Measurements from ENCODE around the gene GRM5. TPM values are rescaled to one million over a fixed set of nuclear protein-coding genes. Genes with fewer than 3 reads are reported as not detected.
A peak's percentile ranks its signal among the peaks of the same experiment; 100 is the strongest.

Gene GRM5
- total RNA-seq, 2 experiments from 2014 or later = 0.02 TPM; not detected in 1

- intact Hi-C loops (cut with micrococcal nuclease) = no loop called here
- Mint-ChIP-seq H3K36me3 (no peaks in the 10 kb centered on the region), H3K9me3 (no peaks in the 10 kb centered on the region), H3K4me1 (ENCODE audit: low read depth) (no peaks in the 10 kb centered on the region), H3K4me3 (no peak overlapping the region), H3K27me3 (peaks cover 29% of the 10 kb centered on the region), H3K27ac (no peak overlapping the region)
- ChIA-PET POLR2A (interaction anchor here (0.5 kb wide), 1 partner anchor 178 kb away, joined by 4 read pairs; no protein-coding TSS in a partner anchor), CTCF (interaction anchor here (1.3 kb wide), 1 partner anchor 37 kb away, joined by 4 read pairs; no protein-coding TSS in a partner anchor)
- DNase-seq = no peak
Measured at GRCh38 chr11:88515002-88515401, 550.8 kb downstream of the GRM5 start.

- Mint-ChIP-seq H3K36me3 (no peaks in the 10 kb centered on the region), H3K4me3 (no peak overlapping the region), H3K9me3 (no peaks in the 10 kb centered on the region), H3K27me3 (peaks cover 43% of the 10 kb centered on the region), H3K4me1 (ENCODE audit: low read depth) (peaks cover 9% of the 10 kb centered on the region), H3K27ac (no peak overlapping the region)
- POLR2A ChIA-PET = no interaction called here
- CTCF ChIA-PET = no interaction called here
- intact Hi-C loops (cut with micrococcal nuclease) = no loop called here
- no peak for DNase-seq
Measured at GRCh38 chr11:88511006-88511405, 554.8 kb downstream of the GRM5 start.

- CTCF ChIA-PET = no interaction called here
- peaks cover 9% of the 10 kb centered on the region for H3K4me1 Mint-ChIP-seq (ENCODE audit: low read depth)
- H3K27ac Mint-ChIP-seq = no peak overlapping the region
- no peaks in the 10 kb centered on the region for H3K36me3 Mint-ChIP-seq
- peak; percentile 48 for DNase-seq
- H3K4me3 Mint-ChIP-seq = peak overlapping the region; percentile 54
- POLR2A ChIA-PET = no interaction called here
- intact Hi-C loops (cut with micrococcal nuclease) = no loop called here
- peaks cover 37% of the 10 kb centered on the region for H3K27me3 Mint-ChIP-seq
- H3K9me3 Mint-ChIP-seq = no peaks in the 10 kb centered on the region
Measured at GRCh38 chr11:88508759-88509581, 556.8 kb downstream of the GRM5 start.

GRCh38 chr11:88508418-88508758, 557.4 kb downstream of the GRM5 start:
- peaks cover 34% of the 10 kb centered on the region for H3K27me3 Mint-ChIP-seq
- ChIA-PET POLR2A (no interaction called here), CTCF (no interaction called here)
- DNase-seq = no peak
- H3K27ac Mint-ChIP-seq = no peak overlapping the region
- no peaks in the 10 kb centered on the region for H3K36me3 Mint-ChIP-seq
- H3K4me1 Mint-ChIP-seq (ENCODE audit: low read depth) = peaks cover 9% of the 10 kb centered on the region
- intact Hi-C loops (cut with micrococcal nuclease) = no loop called here
- H3K9me3 Mint-ChIP-seq = no peaks in the 10 kb centered on the region
- H3K4me3 Mint-ChIP-seq = peak overlapping the region; percentile 68

GRCh38 chr11:88507771-88508417, 557.9 kb downstream of the GRM5 start:
- H3K4me1 Mint-ChIP-seq (ENCODE audit: low read depth) = peaks cover 9% of the 10 kb centered on the region
- no peak for DNase-seq
- intact Hi-C loops (cut with micrococcal nuclease) = no loop called here
- H3K27me3 Mint-ChIP-seq = peaks cover 34% of the 10 kb centered on the region
- H3K4me3 Mint-ChIP-seq = peak overlapping the region; percentile 68
- no peak overlapping the region for H3K27ac Mint-ChIP-seq
- H3K9me3 Mint-ChIP-seq = no peaks in the 10 kb centered on the region
- H3K36me3 Mint-ChIP-seq = no peaks in the 10 kb centered on the region
- CTCF ChIA-PET = no interaction called here
- POLR2A ChIA-PET = no interaction called here

- H3K27ac Mint-ChIP-seq = no peak overlapping the region
- no peaks in the 10 kb centered on the region for H3K4me1 Mint-ChIP-seq (ENCODE audit: low read depth)
- H3K36me3 Mint-ChIP-seq = no peaks in the 10 kb centered on the region
- H3K4me3 Mint-ChIP-seq = no peak overlapping the region
- ChIA-PET CTCF (interaction anchor here (1.6 kb wide), 1 partner anchor 15 kb away, joined by 3 read pairs; no protein-coding TSS in a partner anchor), POLR2A (no interaction called here)
- no peak for DNase-seq
- H3K9me3 Mint-ChIP-seq = no peaks in the 10 kb centered on the region
- peaks cover 1% of the 10 kb centered on the region for H3K27me3 Mint-ChIP-seq
- intact Hi-C loops (cut with micrococcal nuclease) = no loop called here
Measured at GRCh38 chr11:88501541-88501940, 564.2 kb downstream of the GRM5 start.

GRCh38 chr11:88495836-88496235, 569.9 kb downstream of the GRM5 start:
- no peaks in the 10 kb centered on the region for H3K9me3 Mint-ChIP-seq
- no peak overlapping the region for H3K4me3 Mint-ChIP-seq
- intact Hi-C loops (cut with micrococcal nuclease) = no loop called here
- H3K36me3 Mint-ChIP-seq = no peaks in the 10 kb centered on the region
- ChIA-PET POLR2A (no interaction called here), CTCF (interaction anchor here (0.9 to 2.3 kb wide), 2 partner anchors 11 kb away, joined by 7 to 9 read pairs; no protein-coding TSS in a partner anchor)
- H3K27ac Mint-ChIP-seq = no peak overlapping the region
- DNase-seq = no peak
- no peaks in the 10 kb centered on the region for H3K4me1 Mint-ChIP-seq (ENCODE audit: low read depth)
- peaks cover 1% of the 10 kb centered on the region for H3K27me3 Mint-ChIP-seq

GRCh38 chr11:88494848-88495247, 570.9 kb downstream of the GRM5 start:
- CTCF ChIA-PET = interaction anchor here (1.5 to 2.3 kb wide), 2 partner anchors 10 to 12 kb away, joined by 4 to 9 read pairs; no protein-coding TSS in a partner anchor
- intact Hi-C loops (cut with micrococcal nuclease) = no loop called here
- Mint-ChIP-seq H3K9me3 (no peaks in the 10 kb centered on the region), H3K4me3 (no peak overlapping the region), H3K4me1 (ENCODE audit: low read depth) (no peaks in the 10 kb centered on the region), H3K27ac (no peak overlapping the region), H3K36me3 (no peaks in the 10 kb centered on the region), H3K27me3 (no peaks in the 10 kb centered on the region)
- DNase-seq = no peak
- POLR2A ChIA-PET = no interaction called here

GRCh38 chr11:88491674-88492073, 574.1 kb downstream of the GRM5 start:
- ChIA-PET CTCF (no interaction called here), POLR2A (no interaction called here)
- H3K4me1 Mint-ChIP-seq (ENCODE audit: low read depth) = no peaks in the 10 kb centered on the region
- no peak overlapping the region for H3K27ac Mint-ChIP-seq
- H3K27me3 Mint-ChIP-seq = no peaks in the 10 kb centered on the region
- intact Hi-C loops (cut with micrococcal nuclease) = no loop called here
- DNase-seq = no peak
- H3K36me3 Mint-ChIP-seq = no peaks in the 10 kb centered on the region
- H3K4me3 Mint-ChIP-seq = no peak overlapping the region
- no peaks in the 10 kb centered on the region for H3K9me3 Mint-ChIP-seq

GRCh38 chr11:88489030-88489429, 576.8 kb downstream of the GRM5 start:
- intact Hi-C loops (cut with micrococcal nuclease) = no loop called here
- CTCF ChIA-PET = no interaction called here
- Mint-ChIP-seq H3K9me3 (no peaks in the 10 kb centered on the region), H3K27ac (no peak overlapping the region), H3K4me1 (ENCODE audit: low read depth) (peaks cover 2% of the 10 kb centered on the region), H3K4me3 (no peak overlapping the region), H3K36me3 (no peaks in the 10 kb centered on the region), H3K27me3 (peaks cover 3% of the 10 kb centered on the region)
- POLR2A ChIA-PET = no interaction called here
- DNase-seq = no peak

GRCh38 chr11:88487646-88488045, 578.1 kb downstream of the GRM5 start:
- intact Hi-C loops (cut with micrococcal nuclease) = no loop called here
- no peaks in the 10 kb centered on the region for H3K36me3 Mint-ChIP-seq
- H3K27me3 Mint-ChIP-seq = peaks cover 3% of the 10 kb centered on the region
- ChIA-PET POLR2A (no interaction called here), CTCF (interaction anchor here (1.5 kb wide), 1 partner anchor 64 kb away, joined by 3 read pairs; no protein-coding TSS in a partner anchor)
- no peak overlapping the region for H3K4me3 Mint-ChIP-seq
- peaks cover 2% of the 10 kb centered on the region for H3K4me1 Mint-ChIP-seq (ENCODE audit: low read depth)
- DNase-seq = no peak
- H3K27ac Mint-ChIP-seq = no peak overlapping the region
- H3K9me3 Mint-ChIP-seq = no peaks in the 10 kb centered on the region

- Mint-ChIP-seq H3K36me3 (no peaks in the 10 kb centered on the region), H3K27ac (no peak overlapping the region), H3K9me3 (no peaks in the 10 kb centered on the region), H3K4me1 (ENCODE audit: low read depth) (peaks cover 2% of the 10 kb centered on the region), H3K4me3 (no peak overlapping the region), H3K27me3 (peaks cover 3% of the 10 kb centered on the region)
- CTCF ChIA-PET = interaction anchor here (0.5 to 2.3 kb wide), 22 partner anchors 10 to 1336 kb away, joined by 3 to 13 read pairs (median 4); no protein-coding TSS in a partner anchor
- POLR2A ChIA-PET = no interaction called here
- intact Hi-C loops (cut with micrococcal nuclease) = loop anchor here (2.0 kb wide), 3 partner anchors 52 to 70 kb away; no protein-coding TSS in a partner anchor
- peak; percentile 44 for DNase-seq
Measured at GRCh38 chr11:88484873-88485621, 580.7 kb downstream of the GRM5 start.

Measured in activated CD4-positive, alpha-beta memory T cell treated with anti-CD3 and anti-CD28 coated beads for 36 hours (primary cell).